Memory B cell (primary cell): ENCODE data around the gene DCX.
"Not testable (repeated sequence)": the region's sequence is repeated elsewhere in the genome, so short reads cannot be mapped to it uniquely, and the experiment has no call there.

Experiments used
- ATAC-seq: fragments of 150-1000 bp; cut with Tn5 transposase; 2 replicates; pipeline ENCODE4 v1.10.0; 2021; ENCODE audit warnings: low read depth, mild to moderate bottlenecking, moderate library complexity
- DNase-seq, 2 donors: peaks; one replicate each; pipeline ENCODE4 v3.0.0; 2022; ENCODE audit warnings: low spot score in 2 of 2
- H3K27ac Mint-ChIP-seq: one replicate; pipeline ENCODE4 v1.8.0; 2022; ENCODE audit warnings: mild to moderate bottlenecking, moderate library complexity, mixed read lengths
- H3K27me3 Mint-ChIP-seq: one replicate; pipeline ENCODE4 v1.8.0; 2022; ENCODE audit warnings: mixed read lengths
- H3K36me3 Mint-ChIP-seq: one replicate; pipeline ENCODE4 v1.8.0; 2022; ENCODE audit warnings: mild to moderate bottlenecking, mixed read lengths
- H3K4me1 Mint-ChIP-seq: one replicate; pipeline ENCODE4 v1.8.0; 2022; ENCODE audit warnings: mixed read lengths
- H3K4me3 Mint-ChIP-seq: one replicate; pipeline ENCODE4 v1.8.0; 2022; ENCODE audit warnings: mild to moderate bottlenecking, moderate library complexity, mixed read lengths
- H3K9me3 Mint-ChIP-seq: one replicate; pipeline ENCODE4 v1.8.0; 2022; ENCODE audit warnings: mixed read lengths

DCX gene

GRCh38 chrX:111354496-111354895 is 57.5 kb downstream of the DCX start:
- no peak overlapping the region for H3K27ac Mint-ChIP-seq
- no peak overlapping the region for H3K4me3 Mint-ChIP-seq
- DNase-seq (no peak), ATAC-seq (no peak)
- H3K4me1 Mint-ChIP-seq = no peaks in the 10 kb centered on the region
- H3K36me3 Mint-ChIP-seq = no peaks in the 10 kb centered on the region
- no peaks in the 10 kb centered on the region for H3K27me3 Mint-ChIP-seq
- H3K9me3 Mint-ChIP-seq = no peaks in the 10 kb centered on the region

GRCh38 chrX:111353793-111354192 is 58.2 kb downstream of the DCX start:
- no peaks in the 10 kb centered on the region for H3K4me1 Mint-ChIP-seq
- no peaks in the 10 kb centered on the region for H3K36me3 Mint-ChIP-seq
- DNase-seq (no peak), ATAC-seq (no peak)
- no peaks in the 10 kb centered on the region for H3K27me3 Mint-ChIP-seq
- no peak overlapping the region for H3K4me3 Mint-ChIP-seq
- no peaks in the 10 kb centered on the region for H3K9me3 Mint-ChIP-seq
- H3K27ac Mint-ChIP-seq = no peak overlapping the region

GRCh38 chrX:111352424-111352823 is 59.6 kb downstream of the DCX start:
- no peak for ATAC-seq
- Mint-ChIP-seq H3K27me3 (no peaks in the 10 kb centered on the region), H3K9me3 (no peaks in the 10 kb centered on the region), H3K4me3 (no peak overlapping the region), H3K36me3 (no peaks in the 10 kb centered on the region), H3K4me1 (no peaks in the 10 kb centered on the region), H3K27ac (no peak overlapping the region)
- no peak for DNase-seq

GRCh38 chrX:111349934-111350333 is 62.1 kb downstream of the DCX start:
- DNase-seq (no peak), ATAC-seq (no peak)
- peaks cover 3% of the 10 kb centered on the region for H3K9me3 Mint-ChIP-seq
- no peak overlapping the region for H3K4me3 Mint-ChIP-seq
- no peaks in the 10 kb centered on the region for H3K4me1 Mint-ChIP-seq
- H3K27ac Mint-ChIP-seq = no peak overlapping the region
- no peaks in the 10 kb centered on the region for H3K36me3 Mint-ChIP-seq
- no peaks in the 10 kb centered on the region for H3K27me3 Mint-ChIP-seq

GRCh38 chrX:111349101-111349500 is 62.9 kb downstream of the DCX start:
- ATAC-seq (no peak), DNase-seq (no peak)
- Mint-ChIP-seq H3K27me3 (no peaks in the 10 kb centered on the region), H3K36me3 (no peaks in the 10 kb centered on the region), H3K4me3 (no peak overlapping the region), H3K9me3 (peaks cover 3% of the 10 kb centered on the region), H3K27ac (no peak overlapping the region), H3K4me1 (no peaks in the 10 kb centered on the region)

GRCh38 chrX:111348429-111348828 is 63.6 kb downstream of the DCX start:
- DNase-seq (no peak), ATAC-seq (no peak)
- H3K4me1 Mint-ChIP-seq = no peaks in the 10 kb centered on the region
- H3K9me3 Mint-ChIP-seq = peaks cover 3% of the 10 kb centered on the region
- no peak overlapping the region for H3K4me3 Mint-ChIP-seq
- H3K36me3 Mint-ChIP-seq = no peaks in the 10 kb centered on the region
- no peak overlapping the region for H3K27ac Mint-ChIP-seq
- H3K27me3 Mint-ChIP-seq = no peaks in the 10 kb centered on the region

GRCh38 chrX:111346150-111346549 is 65.8 kb downstream of the DCX start:
- not testable (repeated sequence) for ATAC-seq, H3K4me1 Mint-ChIP-seq, H3K4me3 Mint-ChIP-seq, H3K27me3 Mint-ChIP-seq, H3K36me3 Mint-ChIP-seq, H3K9me3 Mint-ChIP-seq, DNase-seq, H3K27ac Mint-ChIP-seq

- no peaks in the 10 kb centered on the region for H3K36me3 Mint-ChIP-seq
These were observed 71.9 kb downstream of the DCX start for GRCh38 chrX:111340054-111340453.

GRCh38 chrX:111339212-111339611 is 72.8 kb downstream of the DCX start:
- no peaks in the 10 kb centered on the region for H3K27me3 Mint-ChIP-seq
- H3K4me3 Mint-ChIP-seq = no peak overlapping the region
- H3K9me3 Mint-ChIP-seq = no peaks in the 10 kb centered on the region
- H3K36me3 Mint-ChIP-seq = no peaks in the 10 kb centered on the region
- H3K4me1 Mint-ChIP-seq = no peaks in the 10 kb centered on the region
- H3K27ac Mint-ChIP-seq = no peak overlapping the region
- no peak for ATAC-seq
- no peak for DNase-seq

More at GRCh38 chrX:111340054-111340453, 71.9 kb downstream of the DCX start:
- DNase-seq (no peak), ATAC-seq (no peak)
- H3K27me3 Mint-ChIP-seq = no peaks in the 10 kb centered on the region
- no peak overlapping the region for H3K27ac Mint-ChIP-seq
- H3K9me3 Mint-ChIP-seq = no peaks in the 10 kb centered on the region
- H3K4me3 Mint-ChIP-seq = no peak overlapping the region
- no peaks in the 10 kb centered on the region for H3K4me1 Mint-ChIP-seq

GRCh38 chrX:111338095-111338698 is 73.8 kb downstream of the DCX start:
- no peak overlapping the region for H3K27ac Mint-ChIP-seq
- no peaks in the 10 kb centered on the region for H3K36me3 Mint-ChIP-seq
- ATAC-seq = no peak
- H3K4me3 Mint-ChIP-seq = no peak overlapping the region
- no peak for DNase-seq
- no peaks in the 10 kb centered on the region for H3K9me3 Mint-ChIP-seq
- H3K27me3 Mint-ChIP-seq = no peaks in the 10 kb centered on the region
- no peaks in the 10 kb centered on the region for H3K4me1 Mint-ChIP-seq

GRCh38 chrX:111337067-111337637 is 74.8 kb downstream of the DCX start:
- H3K9me3 Mint-ChIP-seq = no peaks in the 10 kb centered on the region
- DNase-seq = no peak
- ATAC-seq = no peak
- no peaks in the 10 kb centered on the region for H3K4me1 Mint-ChIP-seq
- H3K4me3 Mint-ChIP-seq = no peak overlapping the region
- no peaks in the 10 kb centered on the region for H3K27me3 Mint-ChIP-seq
- no peaks in the 10 kb centered on the region for H3K36me3 Mint-ChIP-seq
- H3K27ac Mint-ChIP-seq = no peak overlapping the region

GRCh38 chrX:111336141-111336540 is 75.9 kb downstream of the DCX start:
- no peaks in the 10 kb centered on the region for H3K36me3 Mint-ChIP-seq
- H3K27ac Mint-ChIP-seq = no peak overlapping the region
- no peak overlapping the region for H3K4me3 Mint-ChIP-seq
- no peak for ATAC-seq
- no peaks in the 10 kb centered on the region for H3K4me1 Mint-ChIP-seq
- H3K9me3 Mint-ChIP-seq = no peaks in the 10 kb centered on the region
- DNase-seq = no peak
- H3K27me3 Mint-ChIP-seq = no peaks in the 10 kb centered on the region

GRCh38 chrX:111329370-111329769 is 82.6 kb downstream of the DCX start:
- no peaks in the 10 kb centered on the region for H3K9me3 Mint-ChIP-seq
- H3K27me3 Mint-ChIP-seq = no peaks in the 10 kb centered on the region
- H3K4me3 Mint-ChIP-seq = no peak overlapping the region
- ATAC-seq (no peak), DNase-seq (no peak)
- H3K4me1 Mint-ChIP-seq = no peaks in the 10 kb centered on the region
- H3K36me3 Mint-ChIP-seq = no peaks in the 10 kb centered on the region
- H3K27ac Mint-ChIP-seq = no peak overlapping the region

- DNase-seq (no peak), ATAC-seq (no peak)
- Mint-ChIP-seq H3K27ac (no peak overlapping the region), H3K36me3 (no peaks in the 10 kb centered on the region), H3K9me3 (no peaks in the 10 kb centered on the region), H3K27me3 (no peaks in the 10 kb centered on the region), H3K4me1 (no peaks in the 10 kb centered on the region), H3K4me3 (no peak overlapping the region)
These were observed 83.1 kb downstream of the DCX start for GRCh38 chrX:111328858-111329257.

- DNase-seq = no peak
- H3K4me1 Mint-ChIP-seq = no peaks in the 10 kb centered on the region
- no peaks in the 10 kb centered on the region for H3K27me3 Mint-ChIP-seq
These were observed 89.6 kb downstream of the DCX start for GRCh38 chrX:111322231-111322855.

More at GRCh38 chrX:111322231-111322855, 89.6 kb downstream of the DCX start:
- ATAC-seq = no peak
- H3K27ac Mint-ChIP-seq = no peak overlapping the region
- H3K36me3 Mint-ChIP-seq = no peaks in the 10 kb centered on the region
- H3K4me3 Mint-ChIP-seq = no peak overlapping the region
- no peaks in the 10 kb centered on the region for H3K9me3 Mint-ChIP-seq
